ENCODE measurements around the gene LIPE. TPM values are rescaled to one million over a fixed set of nuclear protein-coding genes. Genes with fewer than 3 reads are reported as not detected.
A peak's percentile ranks its signal among the peaks of the same experiment; 100 is the strongest.

LIPE gene
- total RNA-seq, 1 experiment from 2014 or later: 10.2 TPM

GRCh38 chr19:42401365-42402303 lies 25.6 kb downstream of the LIPE start (continued):
- TF ChIP-seq, protein P1, sequence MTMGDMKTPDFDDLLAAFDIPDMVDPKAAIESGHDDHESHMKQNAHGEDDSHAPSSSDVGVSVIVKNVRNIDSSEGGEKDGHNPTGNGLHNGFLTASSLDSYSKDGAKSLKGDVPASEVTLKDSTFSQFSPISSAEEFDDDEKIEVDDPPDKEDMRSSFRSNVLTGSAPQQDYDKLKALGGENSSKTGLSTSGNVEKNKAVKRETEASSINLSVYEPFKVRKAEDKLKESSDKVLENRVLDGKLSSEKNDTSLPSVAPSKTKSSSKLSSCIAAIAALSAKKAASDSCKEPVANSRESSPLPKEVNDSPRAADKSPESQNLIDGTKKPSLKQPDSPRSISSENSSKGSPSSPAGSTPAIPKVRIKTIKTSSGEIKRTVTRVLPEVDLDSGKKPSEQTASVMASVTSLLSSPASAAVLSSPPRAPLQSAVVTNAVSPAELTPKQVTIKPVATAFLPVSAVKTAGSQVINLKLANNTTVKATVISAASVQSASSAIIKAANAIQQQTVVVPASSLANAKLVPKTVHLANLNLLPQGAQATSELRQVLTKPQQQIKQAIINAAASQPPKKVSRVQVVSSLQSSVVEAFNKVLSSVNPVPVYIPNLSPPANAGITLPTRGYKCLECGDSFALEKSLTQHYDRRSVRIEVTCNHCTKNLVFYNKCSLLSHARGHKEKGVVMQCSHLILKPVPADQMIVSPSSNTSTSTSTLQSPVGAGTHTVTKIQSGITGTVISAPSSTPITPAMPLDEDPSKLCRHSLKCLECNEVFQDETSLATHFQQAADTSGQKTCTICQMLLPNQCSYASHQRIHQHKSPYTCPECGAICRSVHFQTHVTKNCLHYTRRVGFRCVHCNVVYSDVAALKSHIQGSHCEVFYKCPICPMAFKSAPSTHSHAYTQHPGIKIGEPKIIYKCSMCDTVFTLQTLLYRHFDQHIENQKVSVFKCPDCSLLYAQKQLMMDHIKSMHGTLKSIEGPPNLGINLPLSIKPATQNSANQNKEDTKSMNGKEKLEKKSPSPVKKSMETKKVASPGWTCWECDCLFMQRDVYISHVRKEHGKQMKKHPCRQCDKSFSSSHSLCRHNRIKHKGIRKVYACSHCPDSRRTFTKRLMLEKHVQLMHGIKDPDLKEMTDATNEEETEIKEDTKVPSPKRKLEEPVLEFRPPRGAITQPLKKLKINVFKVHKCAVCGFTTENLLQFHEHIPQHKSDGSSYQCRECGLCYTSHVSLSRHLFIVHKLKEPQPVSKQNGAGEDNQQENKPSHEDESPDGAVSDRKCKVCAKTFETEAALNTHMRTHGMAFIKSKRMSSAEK (CRISPR knock-in tag; IDR thresholded peaks at IDR 0.05; ENCODE audit: borderline replicate concordance): no peak
- TF ChIP-seq ZNF671 (CRISPR knock-in tag; IDR thresholded peaks at IDR 0.05) (no peak), FOXP1 (CRISPR knock-in tag; IDR thresholded peaks at IDR 0.05; ENCODE audit: borderline replicate concordance) (peak; percentile 36; the same call in 1 of the 2 replicates), ZNF281 (CRISPR knock-in tag; IDR thresholded peaks at IDR 0.05) (no peak), ZNF138 (CRISPR knock-in tag; conservative IDR thresholded peaks at IDR 0.05) (peak; percentile 84), ZNF317 (CRISPR knock-in tag; IDR thresholded peaks at IDR 0.05; ENCODE audit: borderline replicate concordance, low read depth) (no peak), CREB1 (CRISPR knock-in tag; IDR thresholded peaks at IDR 0.05) (no peak), ZNF512 (CRISPR knock-in tag; IDR thresholded peaks at IDR 0.05; ENCODE audit: borderline replicate concordance) (no peak), ZNF121 (CRISPR knock-in tag; IDR thresholded peaks at IDR 0.05) (no peak), SP1 (CRISPR knock-in tag; conservative IDR thresholded peaks at IDR 0.05) (peak; percentile 53), TEAD1 (CRISPR knock-in tag; IDR thresholded peaks at IDR 0.05) (no peak), USF2 (CRISPR knock-in tag; IDR thresholded peaks at IDR 0.05) (peak; percentile 35; the same call in 1 of the 2 replicates), ZBTB43 (CRISPR knock-in tag; IDR thresholded peaks at IDR 0.05) (no peak), NFE2L1 (CRISPR knock-in tag; IDR thresholded peaks at IDR 0.05) (no peak; the same call in 1 of the 2 replicates), GRHL2 (CRISPR knock-in tag; IDR thresholded peaks at IDR 0.05; ENCODE audit: insufficient replicate concordance, severe bottlenecking) (no peak)
- TF ChIP-seq, protein P2, sequence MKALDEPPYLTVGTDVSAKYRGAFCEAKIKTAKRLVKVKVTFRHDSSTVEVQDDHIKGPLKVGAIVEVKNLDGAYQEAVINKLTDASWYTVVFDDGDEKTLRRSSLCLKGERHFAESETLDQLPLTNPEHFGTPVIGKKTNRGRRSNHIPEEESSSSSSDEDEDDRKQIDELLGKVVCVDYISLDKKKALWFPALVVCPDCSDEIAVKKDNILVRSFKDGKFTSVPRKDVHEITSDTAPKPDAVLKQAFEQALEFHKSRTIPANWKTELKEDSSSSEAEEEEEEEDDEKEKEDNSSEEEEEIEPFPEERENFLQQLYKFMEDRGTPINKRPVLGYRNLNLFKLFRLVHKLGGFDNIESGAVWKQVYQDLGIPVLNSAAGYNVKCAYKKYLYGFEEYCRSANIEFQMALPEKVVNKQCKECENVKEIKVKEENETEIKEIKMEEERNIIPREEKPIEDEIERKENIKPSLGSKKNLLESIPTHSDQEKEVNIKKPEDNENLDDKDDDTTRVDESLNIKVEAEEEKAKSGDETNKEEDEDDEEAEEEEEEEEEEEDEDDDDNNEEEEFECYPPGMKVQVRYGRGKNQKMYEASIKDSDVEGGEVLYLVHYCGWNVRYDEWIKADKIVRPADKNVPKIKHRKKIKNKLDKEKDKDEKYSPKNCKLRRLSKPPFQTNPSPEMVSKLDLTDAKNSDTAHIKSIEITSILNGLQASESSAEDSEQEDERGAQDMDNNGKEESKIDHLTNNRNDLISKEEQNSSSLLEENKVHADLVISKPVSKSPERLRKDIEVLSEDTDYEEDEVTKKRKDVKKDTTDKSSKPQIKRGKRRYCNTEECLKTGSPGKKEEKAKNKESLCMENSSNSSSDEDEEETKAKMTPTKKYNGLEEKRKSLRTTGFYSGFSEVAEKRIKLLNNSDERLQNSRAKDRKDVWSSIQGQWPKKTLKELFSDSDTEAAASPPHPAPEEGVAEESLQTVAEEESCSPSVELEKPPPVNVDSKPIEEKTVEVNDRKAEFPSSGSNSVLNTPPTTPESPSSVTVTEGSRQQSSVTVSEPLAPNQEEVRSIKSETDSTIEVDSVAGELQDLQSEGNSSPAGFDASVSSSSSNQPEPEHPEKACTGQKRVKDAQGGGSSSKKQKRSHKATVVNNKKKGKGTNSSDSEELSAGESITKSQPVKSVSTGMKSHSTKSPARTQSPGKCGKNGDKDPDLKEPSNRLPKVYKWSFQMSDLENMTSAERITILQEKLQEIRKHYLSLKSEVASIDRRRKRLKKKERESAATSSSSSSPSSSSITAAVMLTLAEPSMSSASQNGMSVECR (CRISPR knock-in tag; IDR thresholded peaks at IDR 0.05; ENCODE audit: borderline replicate concordance): 0 out of 2 replicates have a peak, but pooled peaks have one; percentile 39
- TF ChIP-seq, protein P3, sequence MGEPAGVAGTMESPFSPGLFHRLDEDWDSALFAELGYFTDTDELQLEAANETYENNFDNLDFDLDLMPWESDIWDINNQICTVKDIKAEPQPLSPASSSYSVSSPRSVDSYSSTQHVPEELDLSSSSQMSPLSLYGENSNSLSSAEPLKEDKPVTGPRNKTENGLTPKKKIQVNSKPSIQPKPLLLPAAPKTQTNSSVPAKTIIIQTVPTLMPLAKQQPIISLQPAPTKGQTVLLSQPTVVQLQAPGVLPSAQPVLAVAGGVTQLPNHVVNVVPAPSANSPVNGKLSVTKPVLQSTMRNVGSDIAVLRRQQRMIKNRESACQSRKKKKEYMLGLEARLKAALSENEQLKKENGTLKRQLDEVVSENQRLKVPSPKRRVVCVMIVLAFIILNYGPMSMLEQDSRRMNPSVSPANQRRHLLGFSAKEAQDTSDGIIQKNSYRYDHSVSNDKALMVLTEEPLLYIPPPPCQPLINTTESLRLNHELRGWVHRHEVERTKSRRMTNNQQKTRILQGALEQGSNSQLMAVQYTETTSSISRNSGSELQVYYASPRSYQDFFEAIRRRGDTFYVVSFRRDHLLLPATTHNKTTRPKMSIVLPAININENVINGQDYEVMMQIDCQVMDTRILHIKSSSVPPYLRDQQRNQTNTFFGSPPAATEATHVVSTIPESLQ (CRISPR knock-in tag; IDR thresholded peaks at IDR 0.05): no peak
- TF ChIP-seq, protein P4, sequence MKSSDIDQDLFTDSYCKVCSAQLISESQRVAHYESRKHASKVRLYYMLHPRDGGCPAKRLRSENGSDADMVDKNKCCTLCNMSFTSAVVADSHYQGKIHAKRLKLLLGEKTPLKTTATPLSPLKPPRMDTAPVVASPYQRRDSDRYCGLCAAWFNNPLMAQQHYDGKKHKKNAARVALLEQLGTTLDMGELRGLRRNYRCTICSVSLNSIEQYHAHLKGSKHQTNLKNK (CRISPR knock-in tag; IDR thresholded peaks at IDR 0.05): no peak
